Measurements from ENCODE around the gene PLIN5.

DNA sequence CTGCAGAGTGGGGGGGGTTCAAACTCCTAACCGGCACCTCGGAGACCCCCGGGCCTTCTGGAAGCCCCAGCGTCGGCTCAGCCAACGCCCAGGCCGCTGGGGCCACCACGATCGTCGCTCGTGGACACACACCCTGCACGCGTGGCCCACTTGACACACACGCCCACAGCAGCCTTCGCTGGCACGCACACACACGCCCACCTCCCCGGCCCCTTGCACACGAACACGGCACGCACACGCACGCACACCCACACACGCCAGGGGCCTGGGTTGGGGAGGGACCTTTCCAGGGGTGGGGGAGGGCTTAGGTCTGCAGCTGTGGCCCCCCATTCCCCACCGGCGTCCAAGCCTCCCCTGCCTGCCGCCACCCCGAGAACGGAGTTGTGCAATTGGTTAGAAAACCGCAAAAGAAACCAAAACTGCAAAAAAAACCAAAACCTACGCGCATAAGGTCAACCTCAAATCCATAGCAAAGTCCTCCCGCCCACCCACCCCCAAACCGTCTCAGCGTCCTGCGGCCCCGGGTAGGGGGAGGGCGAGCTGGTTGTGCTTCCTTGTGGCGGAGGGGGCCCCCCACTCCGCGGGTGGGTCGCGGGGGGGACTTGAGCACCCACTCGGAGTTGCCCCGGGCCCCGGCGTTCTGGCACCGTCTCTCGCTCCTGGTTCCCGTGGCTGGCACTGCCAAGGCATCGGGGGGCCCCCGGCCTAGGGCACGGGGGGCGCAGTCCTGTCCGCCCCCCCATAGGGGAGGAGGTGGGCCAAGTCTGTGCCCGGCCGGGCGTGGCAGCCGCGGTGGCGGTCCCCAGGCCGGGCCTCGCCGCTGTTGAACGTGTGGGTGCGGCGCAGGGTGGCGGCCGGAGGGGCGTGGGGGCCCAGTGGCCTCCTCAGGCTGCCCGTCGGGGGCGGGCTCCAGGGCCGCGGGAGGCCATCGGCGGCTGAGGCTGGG, 8.1 kb upstream of the PLIN5 start:
- no peak for TF ChIP-seq SPI1 (IDR thresholded peaks at IDR 0.05; ENCODE audit: borderline replicate concordance, low read depth)
- TF ChIP-seq, protein P1, sequence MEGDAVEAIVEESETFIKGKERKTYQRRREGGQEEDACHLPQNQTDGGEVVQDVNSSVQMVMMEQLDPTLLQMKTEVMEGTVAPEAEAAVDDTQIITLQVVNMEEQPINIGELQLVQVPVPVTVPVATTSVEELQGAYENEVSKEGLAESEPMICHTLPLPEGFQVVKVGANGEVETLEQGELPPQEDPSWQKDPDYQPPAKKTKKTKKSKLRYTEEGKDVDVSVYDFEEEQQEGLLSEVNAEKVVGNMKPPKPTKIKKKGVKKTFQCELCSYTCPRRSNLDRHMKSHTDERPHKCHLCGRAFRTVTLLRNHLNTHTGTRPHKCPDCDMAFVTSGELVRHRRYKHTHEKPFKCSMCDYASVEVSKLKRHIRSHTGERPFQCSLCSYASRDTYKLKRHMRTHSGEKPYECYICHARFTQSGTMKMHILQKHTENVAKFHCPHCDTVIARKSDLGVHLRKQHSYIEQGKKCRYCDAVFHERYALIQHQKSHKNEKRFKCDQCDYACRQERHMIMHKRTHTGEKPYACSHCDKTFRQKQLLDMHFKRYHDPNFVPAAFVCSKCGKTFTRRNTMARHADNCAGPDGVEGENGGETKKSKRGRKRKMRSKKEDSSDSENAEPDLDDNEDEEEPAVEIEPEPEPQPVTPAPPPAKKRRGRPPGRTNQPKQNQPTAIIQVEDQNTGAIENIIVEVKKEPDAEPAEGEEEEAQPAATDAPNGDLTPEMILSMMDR (IDR thresholded peaks at IDR 0.05; ENCODE audit: insufficient read depth, low read length) = no peak
- TF ChIP-seq POLR2AphosphoS5 (IDR thresholded peaks at IDR 0.05; ENCODE audit: low read depth) = peak; percentile 50

Measured in HL-60 (cell line).